Pulmonary artery endothelial cell (primary cell): ENCODE results near the gene RPS6KA2. TPM values are rescaled to one million over a fixed set of nuclear protein-coding genes. Genes with fewer than 3 reads are reported as not detected.

ENCODE experiments used
- DNase-seq: peaks from one replicate; pipeline ENCODE4 v3.0.0-alpha.2; 2011; ENCODE audit warnings: low read depth, low spot score
- total RNA-seq: library from RNA; depleted of rRNA; stranded (reverse); fragments of >200 nt; gene quantifications from 2 replicates; pipeline ENCODE4 v1.2.3, GENCODE V29; 2014

RPS6KA2 gene
- total RNA-seq, 1 donor from 2014 or later: 124 TPM

DNA sequence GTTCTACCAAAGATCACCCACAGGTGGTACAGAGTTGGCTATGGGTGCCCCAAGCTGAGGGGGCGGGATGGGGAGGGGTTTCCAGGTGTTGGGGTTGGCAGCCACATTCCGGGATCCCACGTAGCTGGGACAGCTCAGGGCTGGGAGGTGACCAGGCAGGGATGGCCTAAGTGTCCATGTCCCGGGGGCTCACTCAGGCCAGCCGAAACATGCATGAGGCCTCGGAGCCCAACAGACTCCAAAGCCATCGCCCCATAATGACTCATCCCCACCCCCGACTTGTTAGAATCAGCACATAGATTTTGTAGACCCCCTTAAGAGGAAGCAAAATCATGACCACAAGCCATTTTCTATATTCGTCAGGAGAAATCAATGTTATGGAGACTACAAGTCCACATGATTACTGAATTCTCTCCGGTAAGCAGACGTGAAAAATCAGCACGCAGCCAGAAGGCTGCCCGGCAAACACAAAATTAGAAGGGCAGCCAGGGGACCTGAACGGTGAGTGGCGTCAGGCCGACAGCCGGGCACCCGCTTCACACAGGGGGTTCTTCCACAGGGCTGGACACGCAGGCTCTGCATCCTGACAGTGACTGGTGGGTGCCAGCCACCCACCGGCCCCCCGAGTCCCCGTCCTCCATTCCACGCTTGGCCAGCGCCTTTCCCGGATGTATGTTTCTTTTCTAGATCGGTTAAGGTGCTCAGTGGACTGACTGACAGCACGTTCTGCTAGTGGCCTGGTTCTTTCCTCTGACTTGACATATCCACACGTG is 121.7 kb downstream of the RPS6KA2 start:
- no peak for DNase-seq

DNA sequence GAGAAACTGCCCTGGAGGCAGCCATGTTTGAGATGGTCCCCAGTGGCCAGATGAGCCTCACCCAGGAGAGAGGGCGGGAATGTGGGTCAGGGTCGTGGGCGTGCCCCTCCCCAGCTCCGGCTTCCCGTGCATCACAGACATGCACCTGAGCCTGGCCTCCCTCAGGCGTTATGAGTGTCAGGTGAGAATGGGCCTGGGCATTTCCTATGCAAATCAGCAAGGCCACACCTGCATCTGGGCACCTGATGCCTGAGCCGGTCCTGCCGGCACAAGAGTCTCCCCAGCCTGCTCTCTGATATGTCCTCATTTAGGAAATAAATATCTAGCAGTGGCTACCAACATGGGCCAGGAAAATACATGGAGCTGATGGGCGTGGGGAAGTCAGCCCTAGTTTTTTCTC is 123.0 kb downstream of the RPS6KA2 start:
- DNase-seq: no peak

- DNase-seq: no peak
These were observed 123.8 kb downstream of the RPS6KA2 start for GRCh38 chr6:166503167-166503744.

DNA sequence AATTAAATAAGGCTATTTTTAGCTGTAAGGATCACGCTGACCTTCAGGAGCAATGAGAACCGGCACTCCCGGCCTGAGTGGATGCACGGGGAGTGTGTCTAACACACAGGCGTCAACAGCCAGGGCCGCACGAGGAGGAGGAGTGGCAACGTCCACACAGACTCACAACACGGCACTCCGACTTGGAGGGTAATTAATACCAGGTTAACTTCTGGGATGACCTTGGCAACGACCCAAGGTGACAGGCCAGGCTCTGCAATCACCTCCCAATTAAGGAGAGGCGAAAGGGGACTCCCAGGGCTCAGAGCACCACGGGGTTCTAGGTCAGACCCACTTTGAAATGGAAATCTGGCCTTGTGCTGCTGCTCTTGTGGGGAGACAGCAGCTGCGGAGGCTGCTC is 124.6 kb downstream of the RPS6KA2 start:
- DNase-seq: no peak

GRCh38 chr6:166501246-166501645 is 125.8 kb downstream of the RPS6KA2 start:
- DNase-seq: no peak

DNA sequence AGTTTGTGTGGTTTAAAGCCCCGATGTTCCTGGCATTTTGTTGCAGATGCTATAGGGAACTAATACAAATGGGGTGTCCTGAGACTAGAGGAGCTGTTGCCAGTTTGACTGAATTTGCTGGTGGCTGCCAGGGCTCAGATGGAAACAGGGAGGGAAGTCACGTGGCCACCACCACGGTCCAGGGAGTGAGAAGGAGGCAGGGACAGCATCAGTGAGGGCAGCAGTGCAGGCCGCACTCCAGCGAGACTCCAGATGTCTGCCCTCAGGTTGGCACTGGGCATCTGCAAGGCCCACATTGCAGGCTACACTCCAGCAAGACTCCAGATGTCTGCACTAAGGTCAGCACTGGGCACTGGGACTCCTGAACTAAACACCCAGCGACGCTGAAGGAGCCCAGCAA is 126.8 kb downstream of the RPS6KA2 start:
- DNase-seq: no peak

GRCh38 chr6:166499350-166500163 is 127.5 kb downstream of the RPS6KA2 start:
- DNase-seq: no peak

- no peak for DNase-seq
These were observed 128.2 kb downstream of the RPS6KA2 start for GRCh38 chr6:166498661-166499349.

DNA sequence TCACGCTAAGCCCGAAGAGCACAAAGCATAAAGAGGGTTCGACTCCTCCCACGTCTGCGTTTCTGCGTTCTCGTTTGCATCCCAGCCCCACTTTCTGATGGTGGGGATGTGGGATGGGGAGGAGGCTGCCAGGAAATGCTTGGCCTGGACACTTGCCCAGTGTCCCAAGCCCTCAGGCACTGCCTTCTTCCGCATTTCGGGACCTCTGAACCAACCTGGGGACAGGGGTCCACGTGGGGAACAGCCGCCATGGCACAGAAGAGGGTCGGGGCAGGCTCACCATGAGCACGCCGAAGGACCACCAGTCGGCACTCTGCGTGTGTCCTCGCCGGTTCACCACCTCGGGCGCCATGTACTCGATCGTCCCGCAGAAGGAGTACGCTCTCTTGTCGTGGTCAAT is 128.8 kb downstream of the RPS6KA2 start:
- no peak for DNase-seq

DNA sequence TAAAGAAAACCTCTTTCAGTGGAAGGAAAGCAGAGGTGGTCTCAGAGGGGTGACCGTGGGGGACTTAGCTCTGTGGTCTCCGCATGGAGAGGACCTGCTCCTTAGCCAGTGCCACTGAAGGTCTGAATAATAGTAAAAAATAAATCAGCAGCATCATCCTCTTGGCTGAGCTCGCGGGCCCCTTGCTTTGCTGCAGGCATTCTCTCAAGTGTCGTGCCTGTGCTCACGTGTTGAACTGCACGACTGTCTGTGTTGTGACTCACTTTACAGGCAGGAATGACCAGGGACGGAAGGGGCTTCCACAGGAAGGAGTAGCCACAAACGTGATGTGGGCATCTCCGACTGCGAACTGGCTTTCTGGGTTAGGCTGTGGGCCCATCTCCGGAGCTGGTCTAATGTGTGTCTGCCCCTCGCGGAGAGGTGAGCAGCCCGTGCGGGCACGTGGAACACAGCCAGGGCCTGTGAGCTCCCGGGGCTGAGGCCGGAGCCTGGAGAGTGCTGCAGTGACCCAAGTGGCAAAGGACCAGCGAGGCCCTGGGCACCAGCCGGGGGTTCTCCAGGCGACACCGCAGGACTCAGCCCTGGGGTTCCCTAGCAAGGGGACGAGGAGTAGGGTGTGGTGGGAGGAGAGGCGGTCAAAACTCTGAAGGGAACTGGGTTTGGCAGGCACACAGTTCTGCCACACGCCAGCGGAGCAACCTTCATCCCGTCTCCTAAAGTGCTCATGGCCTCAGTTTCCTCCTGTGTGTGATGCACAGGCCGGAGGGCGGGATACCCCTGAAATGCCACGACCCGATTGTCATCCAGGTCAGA is 129.8 kb downstream of the RPS6KA2 start:
- no peak for DNase-seq

GRCh38 chr6:166496460-166496859 is 130.6 kb downstream of the RPS6KA2 start:
- no peak for DNase-seq

DNA sequence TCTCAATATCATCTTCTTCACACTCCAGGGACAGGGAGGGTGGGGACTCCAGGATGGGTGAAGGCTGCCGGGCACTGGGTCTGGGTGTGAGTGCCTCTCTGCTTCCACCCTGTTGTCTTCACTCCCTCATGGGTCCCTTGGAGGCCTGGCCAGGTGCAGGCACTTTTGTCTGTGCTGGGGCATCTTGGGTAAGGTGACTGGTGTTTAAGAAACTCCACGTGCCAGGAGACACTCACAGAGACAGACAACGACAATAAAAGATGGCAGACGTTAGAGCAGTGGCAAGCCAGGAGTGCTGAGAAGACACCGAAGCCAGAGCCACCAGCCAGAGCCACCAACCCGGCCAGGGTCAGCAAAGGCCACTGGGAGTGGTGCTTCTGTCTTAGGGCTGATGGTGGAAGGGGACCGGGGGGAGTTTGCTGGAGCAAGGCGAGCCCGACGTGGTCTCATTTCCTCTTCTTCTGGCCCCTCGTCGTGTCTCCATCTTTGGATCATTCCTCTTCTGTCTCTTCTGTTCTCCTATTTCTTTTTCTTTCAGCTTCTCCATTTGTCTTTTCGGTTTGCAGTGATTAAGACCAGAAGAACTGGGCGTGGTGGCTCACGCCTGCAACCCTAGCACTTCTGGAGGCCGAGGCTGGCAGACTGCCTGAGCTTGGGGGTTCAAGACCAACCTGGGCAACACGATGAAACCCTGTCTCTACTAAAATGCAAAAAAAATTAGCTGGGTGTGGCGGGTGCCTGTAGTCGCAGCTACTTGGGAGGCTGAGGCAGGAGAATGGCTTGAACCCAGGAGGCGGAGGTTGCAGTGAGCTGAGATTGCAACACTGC is 131.3 kb downstream of the RPS6KA2 start:
- DNase-seq: no peak

DNA sequence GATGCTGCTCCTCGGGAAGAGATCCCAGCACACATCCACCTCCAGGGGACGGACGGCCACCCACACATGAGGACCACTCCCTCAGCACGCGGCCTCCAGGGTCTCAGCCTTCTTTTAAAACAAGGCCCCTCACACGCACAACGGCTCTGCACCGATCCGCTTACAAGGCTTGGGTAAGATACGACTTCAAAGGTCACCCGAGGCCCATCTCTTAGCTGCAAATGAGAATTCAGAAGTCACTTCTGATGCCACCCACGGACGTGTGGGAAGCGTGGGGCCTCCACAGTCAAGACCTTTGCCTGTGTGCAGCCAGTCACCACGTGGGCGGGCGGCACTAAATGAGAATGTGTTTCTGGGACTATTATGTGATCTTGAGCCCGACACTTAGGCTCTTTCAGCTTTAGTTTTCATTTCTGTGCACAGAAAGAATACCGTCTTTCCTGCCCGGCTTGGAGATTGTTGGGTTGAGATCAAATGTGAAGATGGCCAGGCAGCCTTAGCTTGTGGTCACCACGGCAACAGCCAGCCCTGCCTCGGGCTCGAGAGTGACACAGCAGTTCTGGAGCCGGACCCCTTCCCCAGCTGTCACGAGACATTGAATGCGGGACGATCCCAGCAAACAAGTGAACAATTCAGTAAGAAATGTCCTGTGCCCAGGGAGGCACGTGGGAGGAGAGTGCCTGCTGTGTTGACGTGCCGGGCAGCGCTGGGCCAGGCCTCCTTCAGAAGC is 132.1 kb downstream of the RPS6KA2 start:
- no peak for DNase-seq

- DNase-seq: no peak
These were observed 133.0 kb downstream of the RPS6KA2 start for GRCh38 chr6:166494101-166494441.

DNA sequence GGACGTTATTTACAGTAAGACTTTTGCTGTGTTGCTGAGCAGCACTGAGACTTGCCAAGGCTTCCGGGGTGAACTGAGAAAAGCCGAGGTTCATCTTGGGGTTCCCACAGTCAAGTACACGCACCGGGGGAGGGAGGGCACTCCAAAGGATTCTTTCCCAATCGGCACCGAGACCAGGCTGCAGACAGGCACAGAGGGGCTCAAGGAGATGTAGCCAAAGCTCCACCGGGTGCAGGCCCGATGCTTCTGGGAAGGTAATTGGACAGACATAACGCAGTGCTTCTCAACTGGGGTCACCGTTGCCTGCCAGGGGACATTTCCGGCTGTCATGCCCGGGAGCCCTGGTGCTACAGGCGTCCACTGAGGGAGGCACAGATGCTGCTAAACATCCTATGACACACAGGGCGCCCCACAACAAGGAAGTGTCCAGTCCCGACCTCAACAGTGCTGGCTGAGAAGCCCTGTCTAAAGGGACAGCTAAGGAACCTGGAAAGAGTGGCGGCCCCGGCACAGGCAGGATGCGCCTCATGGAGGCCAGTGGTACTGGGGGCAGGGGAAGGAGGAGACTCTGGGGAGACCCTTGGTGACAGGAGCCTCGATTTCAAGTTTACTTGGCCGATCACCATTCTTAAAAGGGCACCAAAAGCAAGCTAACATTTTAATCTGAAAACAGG is 133.5 kb downstream of the RPS6KA2 start:
- DNase-seq: no peak

GRCh38 chr6:166492092-166492741 is 134.8 kb downstream of the RPS6KA2 start:
- DNase-seq: no peak

GRCh38 chr6:166490671-166491500 is 136.2 kb downstream of the RPS6KA2 start:
- peak; percentile 51 for DNase-seq
